Osteocyte (in vitro differentiated cells): ENCODE results near the gene TSHZ2. TPM values are rescaled to one million over a fixed set of nuclear protein-coding genes. Genes with fewer than 3 reads are reported as not detected.

ENCODE experiments used
- DNase-seq: peaks from one replicate; pipeline ENCODE4 v3.0.0; 2021; ENCODE audit warnings: mixed read lengths; ENCODE audit not compliant: unreplicated experiment; ENCODE audit errors: extremely low spot score
- H3K27ac Mint-ChIP-seq: one replicate; pipeline ENCODE4 v1.8.0; 2021; ENCODE audit warnings: mild to moderate bottlenecking, mixed read lengths; ENCODE audit not compliant: unreplicated experiment
- H3K27me3 Mint-ChIP-seq: one replicate; pipeline ENCODE4 v1.8.0; 2021; ENCODE audit warnings: mixed read lengths; ENCODE audit not compliant: unreplicated experiment
- H3K36me3 Mint-ChIP-seq: one replicate; pipeline ENCODE4 v1.8.0; 2021; ENCODE audit warnings: mixed read lengths; ENCODE audit not compliant: unreplicated experiment
- H3K4me1 Mint-ChIP-seq: one replicate; pipeline ENCODE4 v1.8.0; 2021; ENCODE audit warnings: mixed read lengths; ENCODE audit not compliant: unreplicated experiment
- H3K4me3 Mint-ChIP-seq: one replicate; pipeline ENCODE4 v1.8.0; 2021; ENCODE audit warnings: mild to moderate bottlenecking, moderate library complexity, mixed read lengths; ENCODE audit not compliant: unreplicated experiment
- H3K9me3 Mint-ChIP-seq: one replicate; pipeline ENCODE4 v1.8.0; 2021; ENCODE audit warnings: mixed read lengths; ENCODE audit not compliant: unreplicated experiment
- total RNA-seq: library from RNA; stranded (reverse); gene quantifications from 2 replicates; pipeline ENCODE4 v1.2.1, GENCODE V29; 2021
- TF ChIP-seq, protein P1 (sequence below): fragments of 200-600 bp; sonication (generic); IDR thresholded peaks from 2 replicates; pipeline ENCODE4 v1.5.0; 2021; ENCODE audit warnings: antibody characterized with exemption, mild to moderate bottlenecking, moderate library complexity

The TSHZ2 gene
- total RNA-seq, 1 donor from 2014 or later, result not detected

DNA sequence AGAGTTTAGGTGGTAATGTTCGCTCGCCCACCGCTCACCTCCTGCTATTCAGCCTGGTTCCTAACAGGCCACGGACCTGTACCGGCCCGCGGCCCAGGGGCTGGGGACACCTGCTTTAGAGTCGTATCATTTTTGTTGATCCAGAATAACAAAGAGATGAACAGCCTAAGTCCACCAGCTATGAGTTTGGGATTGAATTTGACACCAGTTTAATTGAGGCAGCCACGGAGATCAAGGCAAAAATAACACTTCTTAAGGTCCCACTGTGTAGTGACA, 108.5 kb downstream of the TSHZ2 start:
- Mint-ChIP-seq H3K4me3 (no peak overlapping the region), H3K27me3 (no peaks in the 10 kb centered on the region), H3K4me1 (peaks cover 9% of the 10 kb centered on the region), H3K9me3 (no peaks in the 10 kb centered on the region), H3K27ac (no peak overlapping the region), H3K36me3 (no peaks in the 10 kb centered on the region)
- TF ChIP-seq, protein P1, sequence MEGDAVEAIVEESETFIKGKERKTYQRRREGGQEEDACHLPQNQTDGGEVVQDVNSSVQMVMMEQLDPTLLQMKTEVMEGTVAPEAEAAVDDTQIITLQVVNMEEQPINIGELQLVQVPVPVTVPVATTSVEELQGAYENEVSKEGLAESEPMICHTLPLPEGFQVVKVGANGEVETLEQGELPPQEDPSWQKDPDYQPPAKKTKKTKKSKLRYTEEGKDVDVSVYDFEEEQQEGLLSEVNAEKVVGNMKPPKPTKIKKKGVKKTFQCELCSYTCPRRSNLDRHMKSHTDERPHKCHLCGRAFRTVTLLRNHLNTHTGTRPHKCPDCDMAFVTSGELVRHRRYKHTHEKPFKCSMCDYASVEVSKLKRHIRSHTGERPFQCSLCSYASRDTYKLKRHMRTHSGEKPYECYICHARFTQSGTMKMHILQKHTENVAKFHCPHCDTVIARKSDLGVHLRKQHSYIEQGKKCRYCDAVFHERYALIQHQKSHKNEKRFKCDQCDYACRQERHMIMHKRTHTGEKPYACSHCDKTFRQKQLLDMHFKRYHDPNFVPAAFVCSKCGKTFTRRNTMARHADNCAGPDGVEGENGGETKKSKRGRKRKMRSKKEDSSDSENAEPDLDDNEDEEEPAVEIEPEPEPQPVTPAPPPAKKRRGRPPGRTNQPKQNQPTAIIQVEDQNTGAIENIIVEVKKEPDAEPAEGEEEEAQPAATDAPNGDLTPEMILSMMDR, result no peak
- DNase-seq, result no peak

DNA sequence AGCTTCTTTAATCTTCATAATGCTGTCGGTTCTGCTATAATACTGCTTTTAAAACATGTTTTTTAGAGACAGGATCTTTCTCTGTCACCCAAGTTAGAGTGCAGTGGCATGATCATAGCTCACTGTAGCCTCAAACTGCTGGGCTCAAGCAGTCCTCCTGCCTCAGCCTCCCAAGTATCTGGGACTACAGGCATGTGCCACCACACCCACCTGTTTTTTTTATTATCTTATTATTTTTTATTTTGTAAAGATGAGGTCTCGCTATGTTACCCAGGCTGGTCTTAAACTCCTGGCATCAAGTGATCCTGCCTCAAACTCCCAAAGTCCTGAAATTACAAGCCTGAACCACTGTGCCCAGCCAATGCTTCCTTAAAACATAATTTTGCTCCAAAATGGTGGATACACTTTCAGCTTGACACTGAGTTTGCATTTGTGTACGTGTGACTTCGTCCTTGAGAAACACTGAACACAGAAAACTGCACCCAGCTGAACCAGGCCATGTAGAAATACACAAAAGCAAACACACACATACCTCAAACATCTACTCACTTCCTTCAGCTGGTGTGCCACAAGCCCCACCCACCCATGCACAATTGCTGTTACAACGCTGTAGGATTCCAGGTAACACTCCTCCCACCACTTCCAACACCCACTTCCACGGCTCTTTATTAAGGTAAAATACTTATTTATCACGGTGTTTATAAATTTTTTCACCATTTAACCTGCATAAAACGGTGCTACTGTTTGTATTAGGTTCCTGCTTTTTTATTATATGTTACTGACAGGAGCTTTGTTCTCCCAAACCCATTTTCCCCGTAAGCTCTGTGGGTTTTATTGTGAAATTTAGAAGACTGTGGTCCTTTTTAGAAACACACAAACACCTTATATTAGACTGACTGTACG, 109.1 kb downstream of the TSHZ2 start:
- no peaks in the 10 kb centered on the region for H3K9me3 Mint-ChIP-seq
- peaks cover 9% of the 10 kb centered on the region for H3K4me1 Mint-ChIP-seq
- TF ChIP-seq, protein P1, result no peak
- no peak overlapping the region for H3K27ac Mint-ChIP-seq
- H3K27me3 Mint-ChIP-seq, result no peaks in the 10 kb centered on the region
- H3K4me3 Mint-ChIP-seq, result no peak overlapping the region
- no peak for DNase-seq
- H3K36me3 Mint-ChIP-seq, result no peaks in the 10 kb centered on the region

DNA sequence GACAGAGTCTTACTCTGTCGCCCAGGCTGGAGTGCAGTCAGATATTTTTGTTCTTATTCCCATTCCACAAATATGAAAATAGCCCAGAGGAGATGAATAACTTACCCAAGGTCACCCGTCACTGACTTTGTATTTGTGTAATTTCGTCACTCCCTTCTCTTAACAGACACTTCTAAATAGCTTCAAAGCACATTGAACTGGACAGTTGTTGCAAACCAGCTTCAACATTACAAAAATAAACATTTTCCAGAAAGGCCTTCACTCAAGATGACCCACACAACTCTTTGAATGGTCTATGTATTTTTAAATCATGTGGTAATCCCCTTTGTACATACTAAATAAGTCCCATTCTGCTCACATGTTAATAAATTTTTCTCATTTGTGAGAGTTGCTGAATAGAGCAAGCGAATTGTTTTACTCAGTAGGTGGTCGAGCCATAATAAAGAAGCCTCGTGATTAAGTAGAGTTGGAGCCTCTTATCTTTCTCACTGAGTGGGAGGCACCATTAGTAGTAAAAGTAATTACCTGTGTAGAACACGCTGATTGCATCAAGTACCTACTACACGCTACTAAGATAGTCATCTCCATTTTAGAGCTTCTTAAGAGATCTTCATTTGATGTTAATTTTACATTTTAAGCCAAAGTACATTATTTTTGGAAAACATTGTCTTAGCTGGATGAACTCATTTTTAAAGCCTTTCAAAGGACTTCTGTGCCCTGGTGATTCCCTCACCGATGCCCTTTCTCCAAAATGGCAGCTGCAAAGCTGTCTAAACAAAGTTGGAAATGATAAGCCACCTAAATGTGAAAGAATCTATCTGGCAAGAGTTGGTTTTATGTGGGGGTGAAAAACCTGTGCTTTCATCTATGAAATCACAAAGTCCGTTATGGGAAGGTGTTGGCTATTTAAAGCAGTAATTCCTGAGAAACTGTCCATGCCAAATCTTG, 110.0 kb downstream of the TSHZ2 start:
- Mint-ChIP-seq H3K4me3 (no peak overlapping the region), H3K27ac (no peak overlapping the region), H3K27me3 (no peaks in the 10 kb centered on the region), H3K36me3 (no peaks in the 10 kb centered on the region), H3K4me1 (peaks cover 9% of the 10 kb centered on the region), H3K9me3 (no peaks in the 10 kb centered on the region)
- no peak for DNase-seq
- TF ChIP-seq, protein P1, result no peak

DNA sequence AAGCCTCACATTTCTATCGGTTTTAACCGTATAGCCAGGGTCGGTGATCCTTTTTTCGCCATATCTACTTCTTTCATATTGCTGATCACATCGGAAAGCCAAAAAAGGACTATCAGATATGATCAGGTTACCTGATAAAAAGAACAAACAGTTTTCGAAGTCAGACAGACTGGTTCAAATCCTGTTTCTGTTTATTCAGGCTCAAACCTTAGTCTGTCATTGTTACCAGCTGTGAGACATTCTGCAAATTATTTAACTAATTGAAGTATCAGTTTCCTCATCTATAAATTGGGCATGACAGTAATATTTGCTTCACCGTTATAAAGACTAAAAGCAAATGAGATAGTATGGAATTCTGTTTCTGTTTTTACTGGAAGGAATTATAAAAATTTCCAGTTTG, 111.3 kb downstream of the TSHZ2 start:
- Mint-ChIP-seq H3K27me3 (no peaks in the 10 kb centered on the region), H3K36me3 (no peaks in the 10 kb centered on the region), H3K4me3 (no peak overlapping the region), H3K4me1 (peaks cover 9% of the 10 kb centered on the region), H3K27ac (no peak overlapping the region), H3K9me3 (no peaks in the 10 kb centered on the region)
- DNase-seq, result no peak
- TF ChIP-seq, protein P1, result no peak
